Measurements from ENCODE around the gene SYP. TPM values are rescaled to one million over a fixed set of nuclear protein-coding genes. Genes with fewer than 3 reads are reported as not detected.
A peak's percentile ranks its signal among the peaks of the same experiment; 100 is the strongest.

SYP gene
- total and polyA plus RNA-seq, 9 of the 15 experiments (the other 6 are each of a cell fraction or from before 2014, with no cell fraction given): 0.48 to 5.1 (median 2.6) TPM

DNA sequence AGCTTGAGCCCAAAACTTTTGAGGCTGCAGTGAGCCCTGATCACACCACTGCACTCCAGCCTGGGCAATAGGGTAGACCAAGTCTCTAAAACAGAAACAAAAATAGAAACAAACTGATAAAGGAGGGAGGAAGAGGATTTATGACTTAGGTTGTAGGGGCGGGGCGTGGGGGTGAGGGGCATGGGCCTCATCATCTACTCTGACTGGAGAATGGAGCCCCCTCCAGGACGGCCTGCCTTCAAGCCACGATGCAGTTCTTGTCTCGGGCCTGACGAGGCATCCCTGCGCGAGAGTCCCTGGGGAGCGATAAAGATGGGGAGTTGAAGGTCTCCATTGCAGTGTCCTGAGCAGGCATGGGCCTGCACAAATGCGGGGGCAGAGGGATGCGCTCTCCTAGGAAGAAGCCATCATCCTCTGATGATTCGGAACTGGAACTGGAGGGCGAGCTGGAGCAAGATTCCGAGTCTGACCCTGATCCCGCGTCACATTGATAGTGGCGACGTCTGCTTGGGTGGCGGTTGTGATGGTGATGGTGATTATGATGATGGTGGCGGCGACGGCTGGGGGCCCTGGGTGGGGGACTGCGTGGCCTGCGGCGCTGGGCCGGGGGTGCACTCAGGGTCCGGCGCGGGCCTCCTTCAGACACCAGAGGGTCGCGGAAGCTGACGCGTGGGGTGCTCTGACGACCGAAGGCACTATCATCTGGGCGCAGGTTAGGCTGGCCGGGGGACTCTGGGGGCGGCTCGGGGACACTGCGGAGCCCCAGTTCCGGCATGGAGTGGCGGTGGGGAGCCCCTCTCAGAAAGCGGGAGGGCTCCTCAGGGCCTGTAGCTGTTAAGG is 24.3 kb downstream of the SYP start (continued):
- TF ChIP-seq, protein P1, sequence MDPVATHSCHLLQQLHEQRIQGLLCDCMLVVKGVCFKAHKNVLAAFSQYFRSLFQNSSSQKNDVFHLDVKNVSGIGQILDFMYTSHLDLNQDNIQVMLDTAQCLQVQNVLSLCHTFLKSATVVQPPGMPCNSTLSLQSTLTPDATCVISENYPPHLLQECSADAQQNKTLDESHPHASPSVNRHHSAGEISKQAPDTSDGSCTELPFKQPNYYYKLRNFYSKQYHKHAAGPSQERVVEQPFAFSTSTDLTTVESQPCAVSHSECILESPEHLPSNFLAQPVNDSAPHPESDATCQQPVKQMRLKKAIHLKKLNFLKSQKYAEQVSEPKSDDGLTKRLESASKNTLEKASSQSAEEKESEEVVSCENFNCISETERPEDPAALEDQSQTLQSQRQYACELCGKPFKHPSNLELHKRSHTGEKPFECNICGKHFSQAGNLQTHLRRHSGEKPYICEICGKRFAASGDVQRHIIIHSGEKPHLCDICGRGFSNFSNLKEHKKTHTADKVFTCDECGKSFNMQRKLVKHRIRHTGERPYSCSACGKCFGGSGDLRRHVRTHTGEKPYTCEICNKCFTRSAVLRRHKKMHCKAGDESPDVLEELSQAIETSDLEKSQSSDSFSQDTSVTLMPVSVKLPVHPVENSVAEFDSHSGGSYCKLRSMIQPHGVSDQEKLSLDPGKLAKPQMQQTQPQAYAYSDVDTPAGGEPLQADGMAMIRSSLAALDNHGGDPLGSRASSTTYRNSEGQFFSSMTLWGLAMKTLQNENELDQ (CRISPR knock-in tag; IDR thresholded peaks at IDR 0.05; ENCODE audit: borderline replicate concordance): no peak
- TF ChIP-seq, protein P2, sequence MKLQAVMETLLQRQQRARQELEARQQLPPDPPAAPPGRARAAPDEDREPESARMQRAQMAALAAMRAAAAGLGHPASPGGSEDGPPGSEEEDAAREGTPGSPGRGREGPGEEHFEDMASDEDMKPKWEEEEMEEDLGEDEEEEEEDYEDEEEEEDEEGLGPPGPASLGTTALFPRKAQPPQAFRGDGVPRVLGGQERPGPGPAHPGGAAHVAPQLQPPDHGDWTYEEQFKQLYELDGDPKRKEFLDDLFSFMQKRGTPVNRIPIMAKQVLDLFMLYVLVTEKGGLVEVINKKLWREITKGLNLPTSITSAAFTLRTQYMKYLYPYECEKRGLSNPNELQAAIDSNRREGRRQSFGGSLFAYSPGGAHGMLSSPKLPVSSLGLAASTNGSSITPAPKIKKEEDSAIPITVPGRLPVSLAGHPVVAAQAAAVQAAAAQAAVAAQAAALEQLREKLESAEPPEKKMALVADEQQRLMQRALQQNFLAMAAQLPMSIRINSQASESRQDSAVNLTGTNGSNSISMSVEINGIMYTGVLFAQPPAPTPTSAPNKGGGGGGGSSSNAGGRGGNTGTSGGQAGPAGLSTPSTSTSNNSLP (IDR thresholded peaks at IDR 0.05; ENCODE audit: borderline replicate concordance, low read depth, low read length): no peak
- TF ChIP-seq CEBPG (CRISPR knock-in tag; IDR thresholded peaks at IDR 0.05): no peak
- TF ChIP-seq CEBPG (tag; conservative IDR thresholded peaks at IDR 0.05 in 1 of 2, IDR thresholded peaks at IDR 0.05 in 1 of 2): no peak
- no peak for TF ChIP-seq IFI16 (CRISPR knock-in tag; IDR thresholded peaks at IDR 0.05)
- no peak for TF ChIP-seq BACH1 (tag; IDR thresholded peaks at IDR 0.05)
- TF ChIP-seq RBM17 (IDR thresholded peaks at IDR 0.05; ENCODE audit: borderline replicate concordance, low read depth, low read length): no peak
- no peak for TF ChIP-seq ZNF175 (CRISPR knock-in tag; IDR thresholded peaks at IDR 0.05; ENCODE audit: low read depth)
- TF ChIP-seq SIN3A (IDR thresholded peaks at IDR 0.05; ENCODE audit: borderline replicate concordance in 2 of 2, control insufficient read depth in 1 of 2, low read depth in 2 of 2, low read length in 2 of 2): no peak
- TF ChIP-seq STAT5B (CRISPR knock-in tag; IDR thresholded peaks at IDR 0.05): no peak
- TF ChIP-seq, protein P3, sequence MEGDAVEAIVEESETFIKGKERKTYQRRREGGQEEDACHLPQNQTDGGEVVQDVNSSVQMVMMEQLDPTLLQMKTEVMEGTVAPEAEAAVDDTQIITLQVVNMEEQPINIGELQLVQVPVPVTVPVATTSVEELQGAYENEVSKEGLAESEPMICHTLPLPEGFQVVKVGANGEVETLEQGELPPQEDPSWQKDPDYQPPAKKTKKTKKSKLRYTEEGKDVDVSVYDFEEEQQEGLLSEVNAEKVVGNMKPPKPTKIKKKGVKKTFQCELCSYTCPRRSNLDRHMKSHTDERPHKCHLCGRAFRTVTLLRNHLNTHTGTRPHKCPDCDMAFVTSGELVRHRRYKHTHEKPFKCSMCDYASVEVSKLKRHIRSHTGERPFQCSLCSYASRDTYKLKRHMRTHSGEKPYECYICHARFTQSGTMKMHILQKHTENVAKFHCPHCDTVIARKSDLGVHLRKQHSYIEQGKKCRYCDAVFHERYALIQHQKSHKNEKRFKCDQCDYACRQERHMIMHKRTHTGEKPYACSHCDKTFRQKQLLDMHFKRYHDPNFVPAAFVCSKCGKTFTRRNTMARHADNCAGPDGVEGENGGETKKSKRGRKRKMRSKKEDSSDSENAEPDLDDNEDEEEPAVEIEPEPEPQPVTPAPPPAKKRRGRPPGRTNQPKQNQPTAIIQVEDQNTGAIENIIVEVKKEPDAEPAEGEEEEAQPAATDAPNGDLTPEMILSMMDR (IDR thresholded peaks at IDR 0.05 in 2 of 3, conservative IDR thresholded peaks at IDR 0.05 in 1 of 3; ENCODE audit: insufficient read depth in 2 of 3, low read depth in 1 of 3, low read length in 3 of 3): peak; percentile 11 to 75 (median 47); a peak in 4 of 6 replicates
- no peak for TF ChIP-seq FOSL1 (tag; conservative IDR thresholded peaks at IDR 0.05)
- TF ChIP-seq, protein P4, sequence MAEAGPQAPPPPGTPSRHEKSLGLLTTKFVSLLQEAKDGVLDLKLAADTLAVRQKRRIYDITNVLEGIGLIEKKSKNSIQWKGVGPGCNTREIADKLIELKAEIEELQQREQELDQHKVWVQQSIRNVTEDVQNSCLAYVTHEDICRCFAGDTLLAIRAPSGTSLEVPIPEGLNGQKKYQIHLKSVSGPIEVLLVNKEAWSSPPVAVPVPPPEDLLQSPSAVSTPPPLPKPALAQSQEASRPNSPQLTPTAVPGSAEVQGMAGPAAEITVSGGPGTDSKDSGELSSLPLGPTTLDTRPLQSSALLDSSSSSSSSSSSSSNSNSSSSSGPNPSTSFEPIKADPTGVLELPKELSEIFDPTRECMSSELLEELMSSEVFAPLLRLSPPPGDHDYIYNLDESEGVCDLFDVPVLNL (CRISPR knock-in tag; IDR thresholded peaks at IDR 0.05; ENCODE audit: low read depth): no peak
- peak in 1 of 3 experiments; percentile 44 for TF ChIP-seq YY1 (IDR thresholded peaks at IDR 0.05; ENCODE audit: borderline replicate concordance in 1 of 3, control insufficient read depth in 1 of 3, extremely low read depth in 1 of 3, insufficient read depth in 3 of 3, insufficient read length in 1 of 3, insufficient replicate concordance in 2 of 3, low read depth in 1 of 3, low read length in 2 of 3)
- TF ChIP-seq HSF4 (CRISPR knock-in tag; IDR thresholded peaks at IDR 0.05; ENCODE audit: borderline replicate concordance): no peak
- TF ChIP-seq ZNF668 (CRISPR knock-in tag; IDR thresholded peaks at IDR 0.05): no peak
- TF ChIP-seq, protein P5, sequence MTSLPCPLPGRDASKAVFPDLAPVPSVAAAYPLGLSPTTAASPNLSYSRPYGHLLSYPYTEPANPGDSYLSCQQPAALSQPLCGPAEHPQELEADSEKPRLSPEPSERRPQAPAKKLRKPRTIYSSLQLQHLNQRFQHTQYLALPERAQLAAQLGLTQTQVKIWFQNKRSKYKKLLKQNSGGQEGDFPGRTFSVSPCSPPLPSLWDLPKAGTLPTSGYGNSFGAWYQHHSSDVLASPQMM (CRISPR knock-in tag; IDR thresholded peaks at IDR 0.05): no peak
